HepG2 (cell line): ENCODE results near the gene BEX3. TPM values are rescaled to one million over a fixed set of nuclear protein-coding genes. Genes with fewer than 3 reads are reported as not detected.

Experiments
- ATAC-seq: fragments of 200-7000 bp; cut with Tn5 transposase; 3 replicates; pipeline ENCODE4 v1.9.1; 2020; ENCODE audit warnings: mild to moderate bottlenecking, moderate library complexity
- BruUV-seq: library from RNA; stranded (reverse); fragments of 400-500 nt; replicated peaks from 2 replicates; lab custom pipeline; 2021; lab: Mats Ljungman, UMichigan
- CTCF ChIA-PET: fragments of 300-600 bp; formaldehyde crosslinking; extraction: SDS; loops from one replicate; lab custom pipeline; 2021; ENCODE audit warnings: low total read pairs, inconsistent platforms, low intra/inter-chr PET ratio; lab: Yijun Ruan, JAX
- POLR2A ChIA-PET: fragments of 350-600 bp; sonication (Branson Sonifier 250); formaldehyde crosslinking; loops from one replicate; lab custom pipeline; 2020; ENCODE audit warnings: antibody characterized with exemption, inconsistent platforms; lab: Yijun Ruan, JAX
- DNase-seq: peaks from one replicate; pipeline ENCODE4 v3.0.0-alpha.2; 2015; ENCODE audit warnings: low spot score
- FAIRE-seq: peaks from 3 replicates; lab custom pipeline; 2011; peaks lifted over from hg19 to GRCh38; lab: Jason Lieb, UNC
- H2AFZ ChIP-seq: one replicate; pipeline ENCODE4 v1.6.1; 2011; ENCODE audit warnings: low read length, inconsistent platforms
- H3K27ac ChIP-seq: fragments of 300-600 bp; 3 replicates; pipeline ENCODE4 v1.8.0; 2011; ENCODE audit warnings: mixed run types, mild to moderate bottlenecking, mixed read lengths, low read length, inconsistent platforms; ENCODE audit not compliant: insufficient read depth; ENCODE audit errors: extremely low read length
- H3K27me3 ChIP-seq, 2 experiments: fragments of 200-600 bp in 1 of 2; 2 replicates in 1 of 2; 3 replicates in 1 of 2; pipeline versions ENCODE4 v1.6.0 to v1.8.0; 2011; ENCODE audit warnings: low read length in 2 of 2, mild to moderate bottlenecking in 2 of 2, moderate library complexity in 2 of 2, inconsistent platforms in 1 of 2; ENCODE audit not compliant: insufficient read depth in 2 of 2, control insufficient read depth in 1 of 2
- H3K36me3 ChIP-seq, 2 experiments: fragments of 200-600 bp in 1 of 2; replicated peaks in 1 of 2; 2 replicates in 1 of 2; 3 replicates in 1 of 2; pipeline versions ENCODE4 v1.5.1 to v1.8.0; 2011; ENCODE audit warnings: low read length in 2 of 2, inconsistent platforms in 1 of 2; ENCODE audit not compliant: insufficient read depth in 2 of 2, control insufficient read depth in 1 of 2
- H3K4me1 ChIP-seq: 2 replicates; pipeline ENCODE4 v1.5.1; 2012; ENCODE audit warnings: low read length, inconsistent platforms; ENCODE audit not compliant: insufficient read depth
- H3K4me2 ChIP-seq: 2 replicates; pipeline ENCODE4 v1.6.0; 2011; ENCODE audit warnings: low read depth, low read length, inconsistent platforms
- H3K4me3 ChIP-seq, 3 experiments: fragments of 200-600 bp in 1 of 3; sonication (generic), shearing (Covaris generic) in 1 of 3; replicated peaks in 1 of 3; 2 replicates each; pipeline ENCODE4 v1.5.1; 2011 to 2016; ENCODE audit warnings: low read length in 3 of 3, inconsistent platforms in 2 of 3, low read depth in 2 of 3, mild to moderate bottlenecking in 2 of 3, control low read depth in 1 of 3, mixed read lengths in 1 of 3; ENCODE audit not compliant: insufficient read depth in 1 of 3
- H3K79me2 ChIP-seq: one replicate; pipeline ENCODE4 v1.6.1; 2011; ENCODE audit warnings: low read length, inconsistent platforms; ENCODE audit not compliant: insufficient read depth
- H3K9ac ChIP-seq: 2 replicates; pipeline ENCODE4 v1.6.0; 2011; ENCODE audit warnings: mild to moderate bottlenecking, low read depth, low read length, inconsistent platforms; ENCODE audit not compliant: insufficient read depth
- H3K9me3 ChIP-seq: 2 replicates; pipeline ENCODE4 v1.5.1; 2012; ENCODE audit warnings: mild to moderate bottlenecking, low read length
- H4K20me1 ChIP-seq: 2 replicates; pipeline ENCODE4 v1.6.0; 2011; ENCODE audit warnings: inconsistent platforms, mild to moderate bottlenecking, low read length, moderate library complexity; ENCODE audit not compliant: insufficient read depth
- ESRRA ChIP-seq: sonication (generic); formaldehyde crosslinking; IDR thresholded peaks from 2 replicates; pipeline ENCODE4 v1.5.1; 2020; ENCODE audit warnings: mild to moderate bottlenecking, low read depth, missing genetic modification reagents
- GABPB1 ChIP-seq: IDR thresholded peaks from 2 replicates; pipeline ENCODE4 v1.6.1; 2016; ENCODE audit warnings: mild to moderate bottlenecking, missing genetic modification reagents, moderate library complexity, missing compliant biosample characterization
- GMEB2 ChIP-seq: IDR thresholded peaks from 2 replicates; pipeline ENCODE4 v1.6.1; 2016; ENCODE audit warnings: missing biosample characterization, missing genetic modification reagents, low read depth
- HOXA9 ChIP-seq: sonication (generic); formaldehyde crosslinking; IDR thresholded peaks from 2 replicates; pipeline ENCODE4 v1.8.1; 2022; ENCODE audit warnings: missing genetic modification reagents, mild to moderate bottlenecking, moderate library complexity, borderline replicate concordance
- LCORL ChIP-seq, 2 experiments: fragments of 450-650 bp in 1 of 2; sonication (generic) in 1 of 2; formaldehyde crosslinking in 1 of 2; IDR thresholded peaks; 2 replicates each; pipeline versions ENCODE4 v1.5.0 to v1.6.1; 2017 to 2020; ENCODE audit warnings: antibody characterized with exemption in 1 of 2, missing genetic modification reagents in 1 of 2
- MED1 ChIP-seq: sonication (generic); formaldehyde crosslinking; IDR thresholded peaks from 2 replicates; pipeline ENCODE4 v1.4.0; 2020; ENCODE audit warnings: missing genetic modification reagents
- NFYB ChIP-seq: sonication (generic); formaldehyde crosslinking; IDR thresholded peaks from 2 replicates; pipeline ENCODE4 v1.4.0; 2020; ENCODE audit warnings: missing genetic modification reagents
- RBM39 ChIP-seq: fragments of 200-400 bp; formaldehyde crosslinking; IDR thresholded peaks from one replicate; pipeline ENCODE4 v1.6.1; 2018; ENCODE audit warnings: antibody characterized with exemption, mild to moderate bottlenecking, low read depth, low read length; ENCODE audit not compliant: poor library complexity, severe bottlenecking
- SMYD3 ChIP-seq: sonication (generic); formaldehyde crosslinking; IDR thresholded peaks from 2 replicates; pipeline ENCODE4 v1.8.1; 2023; ENCODE audit warnings: mild to moderate bottlenecking, missing genetic modification reagents
- TGIF2 ChIP-seq: IDR thresholded peaks from 2 replicates; pipeline ENCODE4 v1.6.1; 2016; ENCODE audit warnings: control low read depth, missing compliant biosample characterization
- ZC3H13 ChIP-seq: sonication (generic); formaldehyde crosslinking; IDR thresholded peaks from 2 replicates; pipeline ENCODE4 v1.8.1; 2023; ENCODE audit warnings: mild to moderate bottlenecking, missing genetic modification reagents, moderate library complexity
- ZNF17 ChIP-seq: sonication (generic); formaldehyde crosslinking; IDR thresholded peaks from 2 replicates; pipeline ENCODE4 v1.5.0; 2020; ENCODE audit warnings: mild to moderate bottlenecking, missing genetic modification reagents
- ZNF350 ChIP-seq: sonication (generic); formaldehyde crosslinking; IDR thresholded peaks from 2 replicates; pipeline ENCODE4 v1.4.0; 2020; ENCODE audit warnings: mild to moderate bottlenecking, low read depth, missing genetic modification reagents, borderline replicate concordance
- ZNF354B ChIP-seq: sonication (generic); formaldehyde crosslinking; IDR thresholded peaks from 2 replicates; pipeline ENCODE4 v1.8.0; 2022; ENCODE audit warnings: mild to moderate bottlenecking, missing genetic modification reagents
- ZNF468 ChIP-seq: sonication (generic); formaldehyde crosslinking; IDR thresholded peaks from 2 replicates; pipeline ENCODE4 v1.8.0; 2022; ENCODE audit warnings: mild to moderate bottlenecking, moderate library complexity, missing genetic modification reagents
- ZNF510 ChIP-seq: sonication (generic); formaldehyde crosslinking; IDR thresholded peaks from 2 replicates; pipeline ENCODE4 v1.4.0; 2020; ENCODE audit warnings: low read depth, mild to moderate bottlenecking, missing genetic modification reagents
- WGBS: methylation state at CpG from one replicate; pipeline ENCODE4 v1.1.6; 2017; ENCODE audit warnings: low lambda C conversion rate; 5-methylcytosine and 5-hydroxymethylcytosine counted together
- in situ Hi-C: cut with HindIII; loops from 2 replicates; pipeline ENCODE4 v1.10.0; 2017; ENCODE audit warnings: low pct_unique_long_range_greater_than_20kb; ENCODE audit not compliant: extremely low pct_ligation_motif_present
- intact Hi-C: fragments of 100-400 bp; cut with micrococcal nuclease; formaldehyde crosslinking; loops from one replicate; pipeline ENCODE4 v1.10.0; 2022; ENCODE audit not compliant: unreplicated experiment
- polyA plus RNA-seq, 8 experiments: library from polyadenylated mRNA; depleted of rRNA in 3 of 8; stranded (reverse) in 7 of 8; unstranded in 1 of 8; fragments of >200 nt; fragmentation: Illumina TruSeq in 4 of 8; extraction: Trizol in 4 of 8; gene quantifications; 2 replicates each; pipeline versions ENCODE4 v1.2.1 to v1.2.3, GENCODE V29; 2011 to 2016; ENCODE audit warnings: low read depth in 4 of 8, missing spikeins in 1 of 8, mixed read lengths in 1 of 8; ENCODE audit not compliant: insufficient read depth in 1 of 8
- total RNA-seq, 5 experiments: library from RNA; depleted of rRNA; stranded (reverse); fragments of >200 nt; fragmentation: Illumina TruSeq; extraction: Trizol; gene quantifications; 2 replicates each; pipeline ENCODE4 v1.2.3, GENCODE V29; 2016; ENCODE audit warnings: low read depth in 1 of 5
- TF ChIP-seq, protein P1 (sequence below): sonication (generic); formaldehyde crosslinking; IDR thresholded peaks from 2 replicates; pipeline ENCODE4 v1.8.0; 2022; ENCODE audit warnings: missing genetic modification reagents, mild to moderate bottlenecking, moderate library complexity, borderline replicate concordance
- TF ChIP-seq, protein P2 (sequence below): sonication (generic); formaldehyde crosslinking; IDR thresholded peaks from 2 replicates; pipeline ENCODE4 v1.5.0; 2020; ENCODE audit warnings: missing genetic modification reagents

Gene BEX3
- total and polyA plus RNA-seq, 2 of the 13 experiments (the other 11 are each of a cell fraction or from before 2014, with no cell fraction given) = 50.9 to 55.8 TPM

- no peaks in the 10 kb centered on the region for H3K27me3 ChIP-seq
- ATAC-seq = no peak
- H3K4me1 ChIP-seq = 0 out of 2 replicates have a peak, but pooled peaks cover 9% of the 10 kb centered on the region
- no TSS peak for BruUV-seq
- no peaks in the 10 kb centered on the region for H4K20me1 ChIP-seq
- no peak for FAIRE-seq
- H3K4me3 ChIP-seq = no peak overlapping the region
- in situ Hi-C loops (no loop called here), intact Hi-C loops (no loop called here)
- no peak overlapping the region for H3K4me2 ChIP-seq
- ChIA-PET CTCF (no interaction called here), POLR2A (no interaction called here)
- 44% methylated on average over 5 of the region's 5 CpGs for WGBS
- no peak overlapping the region for H3K27ac ChIP-seq
- H2AFZ ChIP-seq = no peak overlapping the region
- H3K9ac ChIP-seq = no peak overlapping the region
- H3K79me2 ChIP-seq = no peaks in the 10 kb centered on the region
- no peak for TF ChIP-seq ZNF354B (CRISPR knock-in tag)
- TF ChIP-seq ZNF510 (CRISPR knock-in tag) = no peak
- TF ChIP-seq ESRRA (CRISPR knock-in tag) = no peak
- no peak for TF ChIP-seq LCORL (IDR thresholded peaks at IDR 0.05)
- TF ChIP-seq LCORL (CRISPR knock-in tag; IDR thresholded peaks at IDR 0.05) = no peak
- TF ChIP-seq, protein P1, sequence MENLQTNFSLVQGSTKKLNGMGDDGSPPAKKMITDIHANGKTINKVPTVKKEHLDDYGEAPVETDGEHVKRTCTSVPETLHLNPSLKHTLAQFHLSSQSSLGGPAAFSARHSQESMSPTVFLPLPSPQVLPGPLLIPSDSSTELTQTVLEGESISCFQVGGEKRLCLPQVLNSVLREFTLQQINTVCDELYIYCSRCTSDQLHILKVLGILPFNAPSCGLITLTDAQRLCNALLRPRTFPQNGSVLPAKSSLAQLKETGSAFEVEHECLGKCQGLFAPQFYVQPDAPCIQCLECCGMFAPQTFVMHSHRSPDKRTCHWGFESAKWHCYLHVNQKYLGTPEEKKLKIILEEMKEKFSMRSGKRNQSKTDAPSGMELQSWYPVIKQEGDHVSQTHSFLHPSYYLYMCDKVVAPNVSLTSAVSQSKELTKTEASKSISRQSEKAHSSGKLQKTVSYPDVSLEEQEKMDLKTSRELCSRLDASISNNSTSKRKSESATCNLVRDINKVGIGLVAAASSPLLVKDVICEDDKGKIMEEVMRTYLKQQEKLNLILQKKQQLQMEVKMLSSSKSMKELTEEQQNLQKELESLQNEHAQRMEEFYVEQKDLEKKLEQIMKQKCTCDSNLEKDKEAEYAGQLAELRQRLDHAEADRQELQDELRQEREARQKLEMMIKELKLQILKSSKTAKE (CRISPR knock-in tag) = no peak
- TF ChIP-seq GMEB2 (CRISPR knock-in tag) = no peak
- no peak for TF ChIP-seq ZNF468 (CRISPR knock-in tag)
- no peak for TF ChIP-seq NFYB (CRISPR knock-in tag)
- no peak for TF ChIP-seq MED1 (CRISPR knock-in tag)
- no peak for TF ChIP-seq ZC3H13 (CRISPR knock-in tag)
- TF ChIP-seq GABPB1 (CRISPR knock-in tag) = no peak
- TF ChIP-seq TGIF2 = no peak
- TF ChIP-seq HOXA9 (CRISPR knock-in tag) = no peak
- TF ChIP-seq, protein P2, sequence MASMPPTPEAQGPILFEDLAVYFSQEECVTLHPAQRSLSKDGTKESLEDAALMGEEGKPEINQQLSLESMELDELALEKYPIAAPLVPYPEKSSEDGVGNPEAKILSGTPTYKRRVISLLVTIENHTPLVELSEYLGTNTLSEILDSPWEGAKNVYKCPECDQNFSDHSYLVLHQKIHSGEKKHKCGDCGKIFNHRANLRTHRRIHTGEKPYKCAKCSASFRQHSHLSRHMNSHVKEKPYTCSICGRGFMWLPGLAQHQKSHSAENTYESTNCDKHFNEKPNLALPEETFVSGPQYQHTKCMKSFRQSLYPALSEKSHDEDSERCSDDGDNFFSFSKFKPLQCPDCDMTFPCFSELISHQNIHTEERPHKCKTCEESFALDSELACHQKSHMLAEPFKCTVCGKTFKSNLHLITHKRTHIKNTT = no peak
- no peak for TF ChIP-seq RBM39
- TF ChIP-seq ZNF350 (CRISPR knock-in tag) = no peak
- TF ChIP-seq SMYD3 (CRISPR knock-in tag) = no peak
- no peak for TF ChIP-seq ZNF17 (CRISPR knock-in tag)
- DNase-seq = no peak
- no peaks in the 10 kb centered on the region for H3K9me3 ChIP-seq
- H3K36me3 ChIP-seq = no peaks in the 10 kb centered on the region
Measured at GRCh38 chrX:103396186-103396585, 19.8 kb downstream of the BEX3 start.
